NCI-H1694 treated with DMSO at 0.1 percent for 48 hours (cell line): Measurements from ENCODE around the gene ATG14.
"Not testable (repeated sequence)": the region's sequence is repeated elsewhere in the genome, so short reads cannot be mapped to it uniquely, and the experiment has no call there.

Experiments used
- DNase-seq: peaks from one replicate; lab custom pipeline; 2025; lab: John Stamatoyannopoulos, UW

ATG14 gene, protein sequence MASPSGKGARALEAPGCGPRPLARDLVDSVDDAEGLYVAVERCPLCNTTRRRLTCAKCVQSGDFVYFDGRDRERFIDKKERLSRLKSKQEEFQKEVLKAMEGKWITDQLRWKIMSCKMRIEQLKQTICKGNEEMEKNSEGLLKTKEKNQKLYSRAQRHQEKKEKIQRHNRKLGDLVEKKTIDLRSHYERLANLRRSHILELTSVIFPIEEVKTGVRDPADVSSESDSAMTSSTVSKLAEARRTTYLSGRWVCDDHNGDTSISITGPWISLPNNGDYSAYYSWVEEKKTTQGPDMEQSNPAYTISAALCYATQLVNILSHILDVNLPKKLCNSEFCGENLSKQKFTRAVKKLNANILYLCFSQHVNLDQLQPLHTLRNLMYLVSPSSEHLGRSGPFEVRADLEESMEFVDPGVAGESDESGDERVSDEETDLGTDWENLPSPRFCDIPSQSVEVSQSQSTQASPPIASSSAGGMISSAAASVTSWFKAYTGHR

DNA sequence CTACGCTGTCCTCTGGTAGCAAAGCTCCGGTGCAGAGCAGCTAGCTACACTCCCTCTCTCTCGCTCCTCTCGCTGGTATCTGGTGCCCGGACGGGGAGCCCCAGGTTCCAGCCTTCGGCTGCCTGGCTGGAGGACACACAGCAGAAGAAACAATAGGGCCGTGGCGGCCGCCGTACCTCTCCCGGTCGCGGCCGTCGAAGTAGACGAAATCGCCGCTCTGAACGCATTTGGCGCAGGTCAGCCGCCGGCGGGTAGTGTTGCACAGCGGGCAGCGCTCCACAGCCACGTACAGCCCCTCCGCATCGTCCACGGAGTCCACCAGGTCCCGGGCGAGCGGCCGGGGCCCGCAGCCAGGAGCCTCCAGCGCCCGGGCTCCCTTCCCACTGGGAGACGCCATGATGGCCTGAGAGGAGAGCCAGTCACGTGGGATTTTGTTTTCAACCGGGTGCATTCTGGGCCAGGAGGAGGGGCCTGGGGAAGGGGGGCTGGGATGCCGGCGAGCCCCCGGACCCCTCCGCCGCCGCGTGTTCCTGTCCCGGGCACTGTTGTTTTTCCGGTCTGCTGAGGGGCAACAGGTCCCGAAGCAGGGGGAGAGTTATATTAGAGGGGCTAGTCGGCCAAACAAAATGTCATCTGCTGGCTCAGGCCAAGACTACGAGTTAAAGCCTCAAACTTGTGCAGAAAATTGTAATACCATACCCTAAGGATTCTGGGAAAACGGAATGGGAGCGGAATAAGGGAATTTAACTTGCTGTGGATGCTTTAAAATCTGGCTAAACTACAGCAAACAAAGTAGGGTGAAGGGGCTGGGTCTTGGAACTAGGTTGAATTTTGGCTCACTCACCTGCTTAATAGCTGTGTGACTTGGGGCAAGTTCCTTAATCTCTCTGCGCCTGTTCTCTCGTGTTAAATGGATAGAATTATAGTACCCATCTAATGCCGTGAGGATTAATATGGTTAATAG is at the start of gene ATG14:
Gene ATG14 (minus strand): TSS at position 405 of the 964 bp plus-strand sequence. CDS start 8 bp downstream, at position 397.
- DNase-seq: peak; percentile 78

GRCh38 chr14:55458800-55459515 is 47.3 kb upstream of the ATG14 start:
- no peak for DNase-seq

- no peak for DNase-seq
These were observed 45.9 kb upstream of the ATG14 start for GRCh38 chr14:55457496-55457895.

GRCh38 chr14:55456411-55456810 is 44.8 kb upstream of the ATG14 start:
- DNase-seq: not testable (repeated sequence)

GRCh38 chr14:55454264-55455002 is 42.8 kb upstream of the ATG14 start:
- DNase-seq: peak; percentile 84

DNA sequence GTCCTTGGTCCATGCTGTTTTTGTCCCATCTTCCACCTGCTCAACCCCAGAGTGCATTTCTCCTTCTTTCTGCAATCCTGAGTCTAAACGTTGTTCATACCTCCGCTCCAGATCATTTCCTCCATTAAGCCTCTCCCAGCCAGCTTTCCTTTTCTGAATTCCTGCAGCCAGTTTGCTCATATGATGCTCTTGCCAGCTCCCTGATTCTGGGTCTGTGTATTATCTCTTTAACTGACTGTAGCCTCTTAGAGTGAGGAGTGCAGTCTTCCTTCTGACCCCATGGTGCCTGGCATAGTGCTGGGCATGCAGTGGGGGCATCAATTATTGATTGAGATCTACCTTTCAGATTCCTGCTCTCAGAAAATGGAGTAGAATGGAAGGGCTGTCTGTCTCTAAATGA is 40.3 kb upstream of the ATG14 start:
- DNase-seq: no peak

GRCh38 chr14:55451398-55451797 is 39.8 kb upstream of the ATG14 start:
- peak; percentile 14 for DNase-seq

DNA sequence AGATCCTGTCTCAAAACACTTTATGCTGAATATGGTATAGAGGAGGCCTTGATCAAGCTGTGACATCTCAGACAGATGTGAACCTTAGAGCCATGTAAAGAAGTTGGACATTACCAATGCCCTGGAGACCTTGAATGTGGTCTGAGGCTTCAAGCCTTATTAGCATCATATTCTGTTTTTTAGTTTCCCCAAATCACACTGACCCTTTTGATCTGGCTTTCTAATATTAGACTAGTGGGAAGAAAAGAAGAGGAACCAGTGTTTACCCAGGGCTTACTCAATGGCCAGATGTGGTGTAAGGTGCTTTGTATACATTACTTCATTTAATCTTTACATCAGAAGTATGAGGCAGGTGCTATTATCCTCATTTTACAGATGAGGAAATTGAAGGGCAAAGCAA is 39.4 kb upstream of the ATG14 start:
- no peak for DNase-seq

DNA sequence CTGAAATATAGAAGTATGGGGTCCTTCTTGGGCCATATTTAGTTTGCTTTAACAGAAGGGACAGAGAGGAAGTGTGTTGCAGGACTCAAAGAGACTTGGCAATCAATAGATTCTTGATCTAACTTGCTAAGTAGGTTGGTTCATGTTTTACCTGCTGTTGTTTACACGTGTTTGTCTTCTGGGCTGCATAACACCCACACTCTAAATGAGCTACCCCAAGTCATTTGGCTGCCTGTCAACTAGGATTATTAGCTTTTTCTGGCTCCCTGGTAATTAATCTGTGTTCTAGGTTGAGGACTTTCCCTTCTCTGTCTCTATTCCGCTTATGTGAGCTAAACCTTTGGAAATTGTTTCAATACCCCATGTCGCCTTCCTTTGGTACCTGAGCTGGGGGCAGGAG is 38.9 kb upstream of the ATG14 start:
- peak; percentile 10 for DNase-seq

DNA sequence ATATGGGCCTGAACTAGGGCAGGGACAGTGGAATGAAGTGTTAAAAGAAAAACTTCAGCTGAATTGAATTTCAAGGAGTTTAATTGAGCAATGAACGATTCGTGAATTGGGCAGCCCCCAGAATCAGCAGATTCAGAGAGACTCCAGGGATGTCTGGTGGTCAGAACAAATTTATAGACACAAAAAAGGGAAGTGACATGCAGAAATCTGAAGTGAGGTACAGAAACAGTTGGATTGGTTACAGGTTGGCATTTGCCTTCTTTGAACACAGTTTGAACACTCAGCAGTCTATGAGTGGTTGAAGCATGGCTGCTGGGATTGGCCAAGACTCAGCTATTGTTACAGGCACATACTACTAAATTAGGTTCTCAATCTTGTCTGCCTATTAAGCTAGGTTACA is 38.5 kb upstream of the ATG14 start:
- DNase-seq: no peak

DNA sequence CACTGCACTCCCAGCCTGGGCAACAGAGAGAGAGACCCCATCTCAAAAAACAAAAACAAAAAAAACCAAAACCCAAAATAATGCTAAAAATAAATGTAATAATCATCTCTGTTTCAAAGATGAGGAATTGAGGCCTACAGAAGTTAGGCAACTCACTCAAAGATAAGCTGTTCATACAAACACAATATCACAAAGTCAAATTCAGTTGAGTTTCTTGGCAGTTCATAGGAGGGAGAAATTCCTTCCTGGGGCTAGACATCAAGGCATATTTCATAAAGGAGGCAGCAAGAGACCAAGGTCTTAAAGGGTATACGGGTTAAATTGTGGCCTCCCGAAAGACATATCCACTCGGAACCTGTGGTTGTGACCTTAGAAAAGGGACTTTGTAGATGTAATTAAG is 37.5 kb upstream of the ATG14 start:
- DNase-seq: no peak

GRCh38 chr14:55448141-55448614 is 36.5 kb upstream of the ATG14 start:
- DNase-seq: no peak

DNA sequence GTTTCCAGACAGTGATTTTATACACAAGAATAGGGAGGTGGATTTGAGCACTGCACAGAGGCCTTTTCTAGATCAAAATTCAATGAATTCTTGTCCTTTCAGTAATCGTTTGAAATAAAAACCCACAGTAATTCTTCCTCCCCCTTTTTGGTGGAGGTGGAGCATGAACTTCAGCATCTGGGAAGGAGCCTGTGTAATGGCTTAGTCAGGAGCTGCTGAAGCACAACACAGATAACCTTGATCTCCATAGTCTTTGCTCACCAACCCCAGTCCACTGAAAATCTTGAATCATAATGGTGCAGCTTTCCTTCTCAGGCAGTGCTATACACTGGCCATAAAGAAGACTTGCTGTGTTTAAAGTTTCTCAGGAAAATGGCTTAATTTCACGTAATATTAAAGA is 35.2 kb upstream of the ATG14 start:
- DNase-seq: no peak

- peak; percentile 80 for DNase-seq
These were observed 34.6 kb upstream of the ATG14 start for GRCh38 chr14:55446127-55446736.

DNA sequence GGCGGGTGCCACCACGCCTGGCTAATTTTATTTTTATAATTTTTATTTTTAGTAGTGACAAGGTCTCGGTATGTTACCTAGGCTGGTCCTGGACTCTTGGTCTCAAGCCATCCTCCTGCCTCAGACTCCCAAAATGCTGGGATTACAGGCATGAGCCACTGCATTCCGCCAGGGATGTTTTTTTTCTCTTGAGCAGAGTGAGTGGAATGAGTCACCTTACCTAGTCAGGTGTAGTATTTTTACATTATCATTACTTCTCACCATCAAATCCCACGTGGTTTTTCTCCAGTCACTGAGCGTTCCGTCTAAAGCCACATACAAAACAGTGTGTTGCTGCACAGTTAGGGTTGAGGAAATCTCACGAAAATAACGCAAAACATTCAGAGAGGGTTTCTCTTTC is 29.7 kb upstream of the ATG14 start:
- no peak for DNase-seq

- no peak for DNase-seq
These were observed 28.8 kb upstream of the ATG14 start, which contains the start of gene TBPL2 for GRCh38 chr14:55440385-55440784. TBPL2 (minus strand) TSS chr14:55440616; CDS start chr14:55440449, 167 bp downstream.

DNA sequence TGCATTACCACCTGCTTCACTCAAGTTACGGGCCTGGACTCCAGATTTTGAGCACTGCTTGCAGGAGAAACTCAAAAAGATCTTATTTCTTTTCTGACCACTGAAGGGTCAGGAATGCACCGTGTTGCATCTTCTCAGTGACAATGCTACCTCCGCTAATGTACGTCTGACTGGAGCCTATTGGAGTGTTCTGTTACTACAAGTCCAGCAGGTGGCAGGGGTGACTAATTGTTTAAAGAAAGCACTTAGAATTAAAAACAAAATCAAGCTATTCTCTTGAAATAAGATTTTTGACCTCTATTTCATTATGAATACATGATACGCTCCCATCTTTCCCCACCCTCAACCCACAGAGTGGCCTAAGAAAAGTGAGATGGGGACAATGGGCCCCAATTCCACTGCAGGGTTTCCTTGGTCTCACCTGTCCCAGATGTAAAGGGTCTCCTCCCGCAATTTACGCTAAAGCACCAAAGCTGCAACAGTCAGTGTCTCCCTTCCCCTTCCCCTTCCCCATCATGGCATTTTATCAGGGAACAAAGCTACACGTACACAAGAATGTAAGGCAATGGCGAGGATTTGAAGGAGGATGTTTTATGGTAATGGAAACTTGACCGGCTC is 26.5 kb upstream of the ATG14 start:
- peak; percentile 52 for DNase-seq

DNA sequence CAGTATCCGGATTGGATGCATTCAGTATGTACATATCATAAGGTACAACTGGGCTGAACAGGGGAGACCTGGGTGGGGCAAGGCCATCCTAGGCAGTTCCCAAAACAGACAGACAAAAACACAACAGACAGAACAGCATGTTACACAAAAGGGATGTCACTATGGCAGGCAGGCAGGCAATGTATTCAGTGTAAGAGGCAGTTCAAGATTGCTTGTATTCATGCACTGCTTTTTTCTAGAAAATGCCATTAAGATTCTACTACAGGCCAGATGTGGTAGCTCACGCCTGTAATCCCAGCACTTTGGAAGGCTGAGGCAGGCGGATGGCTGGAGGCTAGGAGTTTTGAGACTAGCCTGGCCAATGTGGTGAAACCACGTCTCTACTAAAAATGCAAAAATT is 25.3 kb upstream of the ATG14 start:
- no peak for DNase-seq

- DNase-seq: no peak
These were observed 24.9 kb upstream of the ATG14 start for GRCh38 chr14:55436519-55436918.

- DNase-seq: no peak
These were observed 23.2 kb upstream of the ATG14 start for GRCh38 chr14:55434805-55435174.
